NB4 (cell line): ENCODE results near the gene TNNT3.

Experiments used
- CTCF ChIP-seq: IDR thresholded peaks from one replicate; pipeline ENCODE4 v1.5.1; 2012; ENCODE audit warnings: low read depth, low read length
- MAX ChIP-seq: IDR thresholded peaks from 2 replicates; pipeline ENCODE4 v1.6.1; 2011; ENCODE audit warnings: low read depth, low read length
- MYC ChIP-seq: IDR thresholded peaks from 2 replicates; pipeline ENCODE4 v1.6.1; 2011; ENCODE audit warnings: low read depth, low read length
- POLR2A ChIP-seq: IDR thresholded peaks from 2 replicates; pipeline ENCODE4 v1.6.1; 2011; ENCODE audit warnings: mild to moderate bottlenecking; ENCODE audit not compliant: insufficient read length; ENCODE audit errors: extremely low read depth

- TF ChIP-seq CTCF, result no peak
- no peak for TF ChIP-seq POLR2A
- TF ChIP-seq MAX, result no peak
- no peak for TF ChIP-seq MYC
Measured at GRCh38 chr11:1923201-1923956, 3.9 kb downstream of the TNNT3 start.
